Stimulated activated CD4-positive, alpha-beta T cell treated with anti-CD3 and anti-CD28 coated beads, TNF-alpha, amount 100 ng/mL, for 4 hours (primary cell): Measurements from ENCODE around the gene ZNF629.

Source experiments
- DNase-seq, 3 experiments: peaks; one replicate each; pipeline ENCODE4 v3.0.0-alpha.2; 2020; ENCODE audit warnings: low read depth in 3 of 3

ZNF629 gene

GRCh38 chr16:30786115-30786935, 680 bp downstream of the ZNF629 start:
- DNase-seq = no peak

- no peak for DNase-seq
These were observed 1.6 kb downstream of the ZNF629 start for GRCh38 chr16:30785126-30786106.

- no peak for DNase-seq
These were observed 2.8 kb downstream of the ZNF629 start for GRCh38 chr16:30784215-30784614.

GRCh38 chr16:30783280-30784109, 3.5 kb downstream of the ZNF629 start:
- DNase-seq = no peak

- no peak for DNase-seq
These were observed 4.3 kb downstream of the ZNF629 start for GRCh38 chr16:30782486-30783279.

- no peak for DNase-seq
These were observed 6.5 kb downstream of the ZNF629 start for GRCh38 chr16:30780549-30780948.

GRCh38 chr16:30780021-30780420, 7.0 kb downstream of the ZNF629 start:
- DNase-seq = no peak

- DNase-seq = no peak
These were observed 7.4 kb downstream of the ZNF629 start for GRCh38 chr16:30779596-30779995.

GRCh38 chr16:30778549-30779244, 8.3 kb downstream of the ZNF629 start:
- DNase-seq = no peak

GRCh38 chr16:30777591-30778297, 9.3 kb downstream of the ZNF629 start:
- no peak for DNase-seq

GRCh38 chr16:30775392-30776188, 11.4 kb downstream of the ZNF629 start:
- peak; percentile 38 to 49 (median 45) for DNase-seq

GRCh38 chr16:30775131-30775391, 11.9 kb downstream of the ZNF629 start:
- no peak for DNase-seq

- DNase-seq = no peak
These were observed 12.5 kb downstream of the ZNF629 start for GRCh38 chr16:30774367-30775130.

GRCh38 chr16:30773826-30774225, 13.2 kb downstream of the ZNF629 start:
- DNase-seq = no peak

GRCh38 chr16:30771726-30772125, 15.3 kb downstream of the ZNF629 start:
- DNase-seq = no peak

- no peak for DNase-seq
These were observed 17.5 kb downstream of the ZNF629 start for GRCh38 chr16:30769379-30770089.

- no peak for DNase-seq
These were observed 18.3 kb downstream of the ZNF629 start for GRCh38 chr16:30768583-30769181.
